Epithelial cell of esophagus (primary cell): ENCODE results near the gene CHST8.
"Not testable (repeated sequence)": the region's sequence is repeated elsewhere in the genome, so short reads cannot be mapped to it uniquely, and the experiment has no call there.

Experiments
- DNase-seq: peaks from one replicate; pipeline ENCODE4 v3.0.0; 2010; ENCODE audit warnings: low read depth
- H3K4me3 ChIP-seq: 2 replicates; pipeline ENCODE4 v1.5.1; 2011; ENCODE audit warnings: mild to moderate bottlenecking, low read length, control low read depth
- CTCF ChIP-seq: IDR thresholded peaks from 2 replicates; pipeline ENCODE4 v1.5.1; 2011; ENCODE audit warnings: low read depth, mild to moderate bottlenecking, low read length, control low read depth, inconsistent platforms; ENCODE audit not compliant: insufficient read depth; ENCODE audit errors: missing control alignments

CHST8 gene

GRCh38 chr19:33660410-33661124 lies 38.8 kb downstream of the CHST8 start:
- DNase-seq, result no peak
- TF ChIP-seq CTCF, result no peak
- no peak overlapping the region for H3K4me3 ChIP-seq

- TF ChIP-seq CTCF, result no peak
- no peak overlapping the region for H3K4me3 ChIP-seq
- no peak for DNase-seq
These were observed 39.6 kb downstream of the CHST8 start for GRCh38 chr19:33661336-33661735.

GRCh38 chr19:33662391-33663092 lies 40.8 kb downstream of the CHST8 start:
- no peak for TF ChIP-seq CTCF
- H3K4me3 ChIP-seq, result no peak overlapping the region
- DNase-seq, result no peak

- DNase-seq, H3K4me3 ChIP-seq: not testable (repeated sequence)
These were observed 41.6 kb downstream of the CHST8 start for GRCh38 chr19:33663316-33663715.

GRCh38 chr19:33664744-33665143 lies 43.0 kb downstream of the CHST8 start:
- no peak for TF ChIP-seq CTCF
- H3K4me3 ChIP-seq, result no peak overlapping the region
- no peak for DNase-seq

- no peak for TF ChIP-seq CTCF
- DNase-seq, result no peak
- no peak overlapping the region for H3K4me3 ChIP-seq
These were observed 44.2 kb downstream of the CHST8 start for GRCh38 chr19:33665776-33666595.

GRCh38 chr19:33667141-33667650 lies 45.4 kb downstream of the CHST8 start:
- TF ChIP-seq CTCF, result no peak
- no peak overlapping the region for H3K4me3 ChIP-seq
- DNase-seq, result no peak
